Panc1 (cell line): ENCODE measurements around the gene C19orf81. TPM values are rescaled to one million over a fixed set of nuclear protein-coding genes. Genes with fewer than 3 reads are reported as not detected.

ENCODE experiments used
- ATAC-seq: fragments of 200-7000 bp; cut with Tn5 transposase; 2 replicates; pipeline ENCODE4 v1.9.1; 2020; ENCODE audit warnings: mild to moderate bottlenecking, moderate library complexity
- BruUV-seq: library from RNA; stranded (reverse); fragments of 400-500 nt; replicated peaks from 2 replicates; lab custom pipeline; 2021; lab: Mats Ljungman, UMichigan
- CTCF ChIA-PET: fragments of 300-600 bp; sonication (Branson Sonifier 250); formaldehyde crosslinking; loops from one replicate; lab custom pipeline; 2022; ENCODE audit warnings: antibody characterized with exemption; lab: Charles Lee
- POLR2A ChIA-PET: fragments of 300-600 bp; sonication (Branson Sonifier 250); formaldehyde crosslinking; loops from one replicate; lab custom pipeline; 2022; ENCODE audit warnings: antibody characterized with exemption; lab: Charles Lee
- DNase-seq: peaks from one replicate; pipeline ENCODE4 v3.0.0-alpha.2; 2010; ENCODE audit warnings: low read depth, low spot score
- H3K27ac ChIP-seq: 2 replicates; pipeline ENCODE4 v1.5.1; 2011; ENCODE audit warnings: mild to moderate bottlenecking, low read length, inconsistent platforms
- H3K27me3 ChIP-seq: fragments of 200-500 bp; sonication (Bioruptor generic); 2 replicates; pipeline ENCODE4 v1.6.0; 2014; ENCODE audit warnings: low read length, inconsistent platforms; ENCODE audit not compliant: control insufficient read depth, insufficient read depth
- H3K36me3 ChIP-seq: fragments of 200-500 bp; sonication (Bioruptor generic); 2 replicates; pipeline ENCODE4 v1.5.1; 2014; ENCODE audit warnings: inconsistent platforms, mild to moderate bottlenecking, low read length, moderate library complexity; ENCODE audit not compliant: control insufficient read depth, insufficient read depth
- H3K4me1 ChIP-seq: 2 replicates; pipeline ENCODE4 v1.5.1; 2011; ENCODE audit warnings: inconsistent platforms, mild to moderate bottlenecking, low read length, moderate library complexity; ENCODE audit not compliant: control insufficient read depth, insufficient read depth
- H3K4me3 ChIP-seq, 2 experiments: 2 replicates each; pipeline ENCODE4 v1.5.1; 2011 to 2012; ENCODE audit warnings: low read depth in 2 of 2, low read length in 2 of 2, mild to moderate bottlenecking in 2 of 2, inconsistent platforms in 1 of 2, moderate library complexity in 1 of 2
- H3K9me3 ChIP-seq: fragments of 200-500 bp; sonication (Bioruptor generic); 2 replicates; pipeline ENCODE4 v1.5.1; 2014; ENCODE audit warnings: low read depth, mild to moderate bottlenecking, inconsistent platforms, low read length, moderate library complexity; ENCODE audit not compliant: control insufficient read depth, insufficient read depth
- POLR2AphosphoS5 ChIP-seq: IDR thresholded peaks from 2 replicates; pipeline ENCODE4 v1.6.1; 2012; ENCODE audit warnings: mild to moderate bottlenecking, low read depth, low read length, moderate library complexity
- SIN3A ChIP-seq: IDR thresholded peaks from 2 replicates; pipeline ENCODE4 v1.6.1; 2012; ENCODE audit warnings: low read depth, mild to moderate bottlenecking, low read length, moderate library complexity, borderline replicate concordance; ENCODE audit not compliant: insufficient read depth
- TCF7L2 ChIP-seq: IDR thresholded peaks from 2 replicates; pipeline ENCODE4 v1.6.1; 2011; ENCODE audit warnings: mild to moderate bottlenecking, low read depth, low read length, inconsistent platforms
- in situ Hi-C: cut with HindIII; loops from 2 replicates; pipeline ENCODE4 v1.10.0; 2016; ENCODE audit warnings: low sequenced_read_pairs, low pct_unique_long_range_greater_than_20kb
- intact Hi-C: fragments of 100-400 bp; cut with micrococcal nuclease; formaldehyde crosslinking; loops from one replicate; pipeline ENCODE4 v1.10.0; 2022; ENCODE audit not compliant: unreplicated experiment
- total RNA-seq: library from RNA; stranded (reverse); gene quantifications from one replicate; pipeline ENCODE4 v1.2.1, GENCODE V29; 2021; ENCODE audit not compliant: unreplicated experiment
- TF ChIP-seq, protein P1 (sequence below), 2 experiments: IDR thresholded peaks; 2 replicates each; pipeline ENCODE4 v1.6.1; 2011 to 2012; ENCODE audit warnings: low read depth in 2 of 2, control low read depth in 1 of 2, low read length in 1 of 2, mild to moderate bottlenecking in 1 of 2, moderate library complexity in 1 of 2; ENCODE audit not compliant: insufficient read depth in 1 of 2
- TF ChIP-seq, protein P2 (sequence below): fragments of 450-650 bp; IDR thresholded peaks from 2 replicates; pipeline ENCODE4 v1.5.1; 2017; ENCODE audit warnings: mild to moderate bottlenecking

The C19orf81 gene
- total RNA-seq, 1 experiment from 2014 or later: 0.98 TPM

- intact Hi-C loops: no loop called here
- TF ChIP-seq POLR2AphosphoS5: no peak
- TF ChIP-seq, protein P1, sequence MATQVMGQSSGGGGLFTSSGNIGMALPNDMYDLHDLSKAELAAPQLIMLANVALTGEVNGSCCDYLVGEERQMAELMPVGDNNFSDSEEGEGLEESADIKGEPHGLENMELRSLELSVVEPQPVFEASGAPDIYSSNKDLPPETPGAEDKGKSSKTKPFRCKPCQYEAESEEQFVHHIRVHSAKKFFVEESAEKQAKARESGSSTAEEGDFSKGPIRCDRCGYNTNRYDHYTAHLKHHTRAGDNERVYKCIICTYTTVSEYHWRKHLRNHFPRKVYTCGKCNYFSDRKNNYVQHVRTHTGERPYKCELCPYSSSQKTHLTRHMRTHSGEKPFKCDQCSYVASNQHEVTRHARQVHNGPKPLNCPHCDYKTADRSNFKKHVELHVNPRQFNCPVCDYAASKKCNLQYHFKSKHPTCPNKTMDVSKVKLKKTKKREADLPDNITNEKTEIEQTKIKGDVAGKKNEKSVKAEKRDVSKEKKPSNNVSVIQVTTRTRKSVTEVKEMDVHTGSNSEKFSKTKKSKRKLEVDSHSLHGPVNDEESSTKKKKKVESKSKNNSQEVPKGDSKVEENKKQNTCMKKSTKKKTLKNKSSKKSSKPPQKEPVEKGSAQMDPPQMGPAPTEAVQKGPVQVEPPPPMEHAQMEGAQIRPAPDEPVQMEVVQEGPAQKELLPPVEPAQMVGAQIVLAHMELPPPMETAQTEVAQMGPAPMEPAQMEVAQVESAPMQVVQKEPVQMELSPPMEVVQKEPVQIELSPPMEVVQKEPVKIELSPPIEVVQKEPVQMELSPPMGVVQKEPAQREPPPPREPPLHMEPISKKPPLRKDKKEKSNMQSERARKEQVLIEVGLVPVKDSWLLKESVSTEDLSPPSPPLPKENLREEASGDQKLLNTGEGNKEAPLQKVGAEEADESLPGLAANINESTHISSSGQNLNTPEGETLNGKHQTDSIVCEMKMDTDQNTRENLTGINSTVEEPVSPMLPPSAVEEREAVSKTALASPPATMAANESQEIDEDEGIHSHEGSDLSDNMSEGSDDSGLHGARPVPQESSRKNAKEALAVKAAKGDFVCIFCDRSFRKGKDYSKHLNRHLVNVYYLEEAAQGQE (IDR thresholded peaks at IDR 0.05; ENCODE audit: insufficient read depth in 1 of 2, low read depth in 2 of 2, low read length in 1 of 2): no peak
- TF ChIP-seq, protein P2, sequence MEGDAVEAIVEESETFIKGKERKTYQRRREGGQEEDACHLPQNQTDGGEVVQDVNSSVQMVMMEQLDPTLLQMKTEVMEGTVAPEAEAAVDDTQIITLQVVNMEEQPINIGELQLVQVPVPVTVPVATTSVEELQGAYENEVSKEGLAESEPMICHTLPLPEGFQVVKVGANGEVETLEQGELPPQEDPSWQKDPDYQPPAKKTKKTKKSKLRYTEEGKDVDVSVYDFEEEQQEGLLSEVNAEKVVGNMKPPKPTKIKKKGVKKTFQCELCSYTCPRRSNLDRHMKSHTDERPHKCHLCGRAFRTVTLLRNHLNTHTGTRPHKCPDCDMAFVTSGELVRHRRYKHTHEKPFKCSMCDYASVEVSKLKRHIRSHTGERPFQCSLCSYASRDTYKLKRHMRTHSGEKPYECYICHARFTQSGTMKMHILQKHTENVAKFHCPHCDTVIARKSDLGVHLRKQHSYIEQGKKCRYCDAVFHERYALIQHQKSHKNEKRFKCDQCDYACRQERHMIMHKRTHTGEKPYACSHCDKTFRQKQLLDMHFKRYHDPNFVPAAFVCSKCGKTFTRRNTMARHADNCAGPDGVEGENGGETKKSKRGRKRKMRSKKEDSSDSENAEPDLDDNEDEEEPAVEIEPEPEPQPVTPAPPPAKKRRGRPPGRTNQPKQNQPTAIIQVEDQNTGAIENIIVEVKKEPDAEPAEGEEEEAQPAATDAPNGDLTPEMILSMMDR: no peak
- TF ChIP-seq TCF7L2: no peak
- Histone ChIP-seq H3K4me1 (no peaks in the 10 kb centered on the region), H3K9me3 (no peaks in the 10 kb centered on the region), H3K27ac (no peak overlapping the region), H3K36me3 (peaks cover 2% of the 10 kb centered on the region; the same call in 1 of the 2 replicates), H3K4me3 (no peak overlapping the region), H3K27me3 (no peaks in the 10 kb centered on the region)
- ChIA-PET POLR2A (no interaction called here), CTCF (no interaction called here)
- in situ Hi-C loops: no loop called here
- BruUV-seq: no TSS peak
- ATAC-seq: no peak
- no peak for DNase-seq
These were observed 13.6 kb downstream of the C19orf81 start for GRCh38 chr19:50662651-50663481.

DNA sequence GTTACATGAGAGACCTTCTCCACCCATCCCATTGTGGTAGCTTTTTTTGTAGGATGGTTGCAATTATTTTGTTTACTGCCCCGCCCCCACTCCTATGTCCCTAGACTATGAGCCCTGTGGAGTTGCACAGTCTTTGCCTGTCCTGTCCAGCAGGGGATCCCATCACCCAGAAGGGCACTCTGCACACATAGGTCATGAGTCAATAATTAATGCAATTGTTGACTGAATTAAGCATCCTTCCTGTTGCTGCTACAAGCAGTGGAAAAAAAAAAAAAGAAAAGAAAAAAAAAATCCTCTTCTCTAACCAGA lies 14.2 kb downstream of the C19orf81 start:
- in situ Hi-C loops (no loop called here), intact Hi-C loops (no loop called here)
- ATAC-seq (0 out of 2 replicates have a peak, but pooled peaks have one; percentile 50), DNase-seq (no peak)
- H3K4me1 ChIP-seq: no peaks in the 10 kb centered on the region
- no TSS peak for BruUV-seq
- no peaks in the 10 kb centered on the region for H3K9me3 ChIP-seq
- H3K4me3 ChIP-seq: no peak overlapping the region
- TF ChIP-seq TCF7L2: no peak
- no peak for TF ChIP-seq SIN3A
- POLR2A ChIA-PET: no interaction called here
- H3K36me3 ChIP-seq: peaks cover 2% of the 10 kb centered on the region; the same call in 1 of the 2 replicates
- H3K27me3 ChIP-seq: no peaks in the 10 kb centered on the region
- no peak overlapping the region for H3K27ac ChIP-seq
- CTCF ChIA-PET: no interaction called here

DNA sequence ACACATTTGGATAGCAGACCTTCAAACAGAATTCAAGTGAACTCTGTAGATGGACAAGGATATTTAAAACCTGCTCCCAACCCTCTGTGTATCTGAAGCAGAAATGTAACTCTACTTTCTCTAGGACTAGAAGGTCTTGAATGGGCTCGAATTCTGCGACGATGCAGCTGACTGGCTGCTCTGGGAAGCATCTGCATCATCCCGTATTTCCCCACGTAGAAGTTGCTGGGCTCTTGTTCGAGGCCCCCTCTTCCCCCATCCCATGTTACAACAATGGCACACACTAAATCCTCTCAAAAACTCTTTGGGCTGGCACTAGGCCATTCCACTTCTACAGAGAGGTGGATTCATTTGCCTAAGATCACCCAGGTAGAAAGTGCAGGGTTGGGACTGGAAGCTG lies 15.0 kb downstream of the C19orf81 start:
- ChIA-PET CTCF (no interaction called here), POLR2A (no interaction called here)
- no peak for ATAC-seq
- no peaks in the 10 kb centered on the region for H3K27me3 ChIP-seq
- H3K4me1 ChIP-seq: no peaks in the 10 kb centered on the region
- H3K9me3 ChIP-seq: no peaks in the 10 kb centered on the region
- no peak for DNase-seq
- no peak overlapping the region for H3K27ac ChIP-seq
- no TSS peak for BruUV-seq
- intact Hi-C loops (no loop called here), in situ Hi-C loops (no loop called here)
- TF ChIP-seq, protein P2: no peak
- TF ChIP-seq SIN3A (no peak), TCF7L2 (no peak), POLR2AphosphoS5 (no peak)
- TF ChIP-seq, protein P1 (IDR thresholded peaks at IDR 0.05; ENCODE audit: insufficient read depth in 1 of 2, low read depth in 2 of 2, low read length in 1 of 2): no peak
- H3K4me3 ChIP-seq: no peak overlapping the region
- no peaks in the 10 kb centered on the region for H3K36me3 ChIP-seq
